ENCODE measurements around the gene TBC1D24. TPM values are rescaled to one million over a fixed set of nuclear protein-coding genes. Genes with fewer than 3 reads are reported as not detected.

TBC1D24 gene
- total RNA-seq, 2 experiments from 2014 or later: 11.4 to 13.7 TPM

DNA sequence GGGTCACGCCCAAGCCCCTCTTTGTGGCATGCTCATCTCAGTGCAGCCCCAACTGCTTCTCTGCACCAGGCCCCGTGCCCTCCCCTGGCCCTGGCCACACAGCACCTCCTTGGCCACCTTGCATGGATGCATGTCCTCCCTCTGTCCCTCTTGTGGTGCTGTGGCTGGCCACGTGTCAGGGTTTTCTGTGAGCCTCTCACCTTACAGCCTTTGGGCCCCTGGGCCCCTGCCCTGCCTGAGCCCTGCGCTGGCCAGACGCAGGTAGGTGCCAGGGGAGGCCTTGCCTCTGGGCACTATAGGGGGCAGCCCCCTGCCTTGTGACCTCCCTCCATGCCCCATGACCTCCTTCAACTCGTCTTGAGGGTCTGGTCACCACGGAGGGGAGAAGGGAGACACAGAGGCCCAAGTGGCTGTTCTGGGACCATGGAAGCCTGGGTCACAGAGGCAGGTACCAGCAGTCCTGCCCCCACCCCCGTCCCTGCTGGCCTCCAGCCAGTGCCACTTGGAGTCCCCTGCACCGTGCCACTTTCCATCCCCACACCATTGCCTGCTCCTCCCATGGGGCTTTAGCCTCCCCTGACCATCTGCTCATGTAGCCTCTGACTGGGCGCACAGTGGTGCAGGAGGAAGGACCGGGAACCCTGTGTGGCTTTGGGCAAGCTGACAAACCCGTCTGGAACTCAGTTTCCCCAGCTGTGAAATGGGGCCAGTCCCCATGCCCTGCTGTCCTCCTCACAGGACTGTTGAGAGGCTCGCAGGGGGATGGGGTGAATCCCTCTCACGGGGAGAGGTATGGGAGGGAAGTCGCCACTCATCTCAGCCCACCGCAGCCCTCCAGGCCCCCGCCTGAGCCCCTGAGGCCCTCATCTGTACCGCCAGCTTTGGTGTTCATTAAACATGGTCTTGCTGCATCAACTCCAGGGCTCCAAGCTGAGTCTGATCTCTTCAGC, 27.3 kb downstream of the TBC1D24 start:
- Mint-ChIP-seq H3K4me3 (no peak overlapping the region), H3K9me3 (no peaks in the 10 kb centered on the region), H3K4me1 (no peaks in the 10 kb centered on the region), H3K36me3 (ENCODE audit: low read depth) (peaks cover 2% of the 10 kb centered on the region), H3K27ac (no peak overlapping the region), H3K27me3 (no peaks in the 10 kb centered on the region)
- no peak for DNase-seq
- ChIA-PET POLR2A (interaction anchor here (0.8 to 1.9 kb wide), 5 partner anchors 11 to 72 kb away, joined by 3 to 8 read pairs (median 5); partner anchors contain the start of genes AMDHD2 and TEDC2), CTCF (interaction anchor here (0.7 to 2.5 kb wide), 12 partner anchors 8 to 308 kb away, joined by 3 to 12 read pairs (median 4); partner anchors contain the start of genes AMDHD2, CCNF, MLST8 and TBC1D24)

DNA sequence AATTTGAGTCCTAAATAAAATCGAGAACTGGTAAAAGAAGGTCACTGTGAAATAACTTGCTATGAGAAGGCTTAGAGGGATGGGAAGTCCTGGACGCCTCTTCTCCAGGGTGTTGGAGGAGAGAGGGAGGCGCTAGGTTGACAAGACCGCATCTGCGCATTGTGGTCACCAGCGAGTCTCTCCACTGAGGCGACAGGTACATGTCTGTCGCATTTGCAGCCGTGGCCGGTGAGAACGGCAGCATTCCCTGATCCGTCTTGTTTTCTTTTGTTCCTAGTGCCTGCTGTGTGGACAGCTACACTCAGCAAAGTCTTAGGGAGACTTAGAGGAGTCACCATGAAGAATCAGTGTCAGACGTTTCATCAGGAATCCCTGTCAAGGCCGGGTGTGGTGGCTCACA, 30.8 kb downstream of the TBC1D24 start:
- Mint-ChIP-seq H3K36me3 (ENCODE audit: low read depth) (no peaks in the 10 kb centered on the region), H3K4me3 (no peak overlapping the region), H3K4me1 (no peaks in the 10 kb centered on the region), H3K27ac (no peak overlapping the region), H3K9me3 (no peaks in the 10 kb centered on the region), H3K27me3 (no peaks in the 10 kb centered on the region)
- ChIA-PET POLR2A (no interaction called here), CTCF (no interaction called here)
- no peak for DNase-seq

DNA sequence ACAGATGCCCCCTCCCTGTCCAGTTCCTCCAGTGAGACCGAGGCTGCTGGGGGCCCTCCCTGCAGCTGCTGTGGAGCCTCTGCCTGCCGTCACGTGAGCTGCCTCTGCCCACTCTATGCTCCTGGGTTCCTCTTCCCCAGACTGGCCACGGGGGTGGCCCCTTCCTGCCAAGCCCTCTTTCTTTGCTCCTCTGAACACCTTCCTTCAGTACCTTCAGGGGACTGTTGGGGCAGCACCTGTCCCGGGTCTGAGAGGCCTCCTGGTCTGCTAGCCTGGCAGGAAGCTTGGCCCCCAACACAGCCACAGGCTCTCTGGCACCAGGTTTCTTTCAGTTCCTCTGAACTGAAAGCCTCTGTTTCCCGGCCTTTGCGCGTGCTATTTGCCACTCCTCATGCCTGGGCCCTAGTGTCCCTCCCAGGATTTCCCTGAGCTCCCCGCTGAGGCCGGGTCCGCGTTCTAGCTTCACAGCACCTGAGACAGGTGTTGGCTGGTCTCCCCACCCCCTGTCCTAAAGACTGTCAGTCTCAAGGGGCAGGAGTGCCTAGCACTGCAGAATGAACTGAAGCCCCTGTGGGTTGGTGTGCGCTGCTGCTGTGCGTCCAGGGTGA, 32.2 kb downstream of the TBC1D24 start:
- H3K4me1 Mint-ChIP-seq: peaks cover 2% of the 10 kb centered on the region
- ChIA-PET POLR2A (interaction anchor here (1.0 kb wide), 1 partner anchor 24 kb away, joined by 3 read pairs; the partner anchor contains the start of gene CEMP1), CTCF (no interaction called here)
- H3K27me3 Mint-ChIP-seq: no peaks in the 10 kb centered on the region
- H3K36me3 Mint-ChIP-seq (ENCODE audit: low read depth): no peaks in the 10 kb centered on the region
- H3K9me3 Mint-ChIP-seq: no peaks in the 10 kb centered on the region
- DNase-seq: no peak
- H3K4me3 Mint-ChIP-seq: no peak overlapping the region
- no peak overlapping the region for H3K27ac Mint-ChIP-seq

DNA sequence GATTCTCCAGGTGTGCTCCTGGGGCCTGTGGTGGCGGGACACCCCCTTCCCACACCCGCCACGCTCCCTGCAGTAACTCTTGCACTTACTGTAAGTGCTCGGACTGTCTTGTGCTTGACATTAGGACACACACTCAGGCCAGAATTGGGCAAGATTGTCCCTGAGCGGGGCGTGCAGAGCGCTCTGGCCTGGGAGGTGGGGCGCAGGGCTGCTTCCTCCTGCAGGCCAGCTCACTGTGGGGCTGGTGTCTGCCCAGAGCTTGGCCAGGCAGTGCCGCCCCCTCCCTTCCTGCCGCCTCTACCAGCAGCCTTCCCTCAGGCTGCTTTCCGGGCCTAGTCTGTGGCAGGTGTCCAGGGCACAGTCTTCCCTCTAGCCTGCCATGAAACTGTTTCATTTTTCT, 32.7 kb downstream of the TBC1D24 start:
- Mint-ChIP-seq H3K36me3 (ENCODE audit: low read depth) (no peaks in the 10 kb centered on the region), H3K4me1 (peaks cover 6% of the 10 kb centered on the region), H3K27ac (no peak overlapping the region), H3K4me3 (no peak overlapping the region), H3K27me3 (no peaks in the 10 kb centered on the region), H3K9me3 (no peaks in the 10 kb centered on the region)
- no peak for DNase-seq
- ChIA-PET CTCF (no interaction called here), POLR2A (interaction anchor here (1.0 kb wide), 1 partner anchor 23 kb away, joined by 3 read pairs; the partner anchor contains the start of gene CEMP1)

DNA sequence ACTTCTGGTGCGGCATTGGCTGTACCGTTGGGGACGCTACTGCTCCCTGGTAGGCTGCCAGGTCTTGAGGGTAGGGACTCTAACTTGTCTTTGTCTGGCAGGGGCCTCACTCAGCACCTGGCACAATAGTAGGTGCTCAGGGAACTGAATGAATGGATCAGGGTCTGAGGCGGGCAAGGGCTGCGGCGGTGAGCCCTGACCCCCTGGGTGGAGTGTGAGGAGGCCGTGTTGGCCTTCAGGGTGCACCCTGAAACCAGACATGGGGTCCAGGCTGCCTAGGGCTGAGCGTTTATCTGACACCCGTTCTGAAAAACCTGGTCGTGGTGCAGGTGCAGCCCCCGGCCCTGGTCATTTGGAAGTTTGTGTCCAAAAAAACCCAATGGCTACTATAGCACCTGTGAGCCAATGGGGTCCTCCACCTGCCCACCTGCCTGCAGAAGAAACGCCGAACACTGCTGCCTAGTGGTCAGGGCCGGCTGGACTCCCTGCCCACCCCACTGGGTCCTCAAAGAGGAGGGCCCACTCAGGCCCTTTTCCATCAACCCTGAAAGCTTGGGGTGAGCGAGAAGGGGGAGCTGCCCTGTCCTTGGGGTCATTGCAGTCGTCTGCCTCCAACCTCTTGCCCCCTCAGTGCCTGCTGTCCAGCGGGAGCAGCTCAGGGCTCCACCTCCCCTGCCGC, 33.9 kb downstream of the TBC1D24 start:
- Mint-ChIP-seq H3K27ac (no peak overlapping the region), H3K4me3 (no peak overlapping the region), H3K4me1 (peaks cover 14% of the 10 kb centered on the region), H3K27me3 (no peaks in the 10 kb centered on the region), H3K36me3 (ENCODE audit: low read depth) (no peaks in the 10 kb centered on the region), H3K9me3 (no peaks in the 10 kb centered on the region)
- POLR2A ChIA-PET: no interaction called here
- no peak for DNase-seq
- CTCF ChIA-PET: interaction anchor here (0.6 to 1.2 kb wide), 2 partner anchors 7 to 62 kb away, joined by 3 to 7 read pairs; no protein-coding TSS in a partner anchor

DNA sequence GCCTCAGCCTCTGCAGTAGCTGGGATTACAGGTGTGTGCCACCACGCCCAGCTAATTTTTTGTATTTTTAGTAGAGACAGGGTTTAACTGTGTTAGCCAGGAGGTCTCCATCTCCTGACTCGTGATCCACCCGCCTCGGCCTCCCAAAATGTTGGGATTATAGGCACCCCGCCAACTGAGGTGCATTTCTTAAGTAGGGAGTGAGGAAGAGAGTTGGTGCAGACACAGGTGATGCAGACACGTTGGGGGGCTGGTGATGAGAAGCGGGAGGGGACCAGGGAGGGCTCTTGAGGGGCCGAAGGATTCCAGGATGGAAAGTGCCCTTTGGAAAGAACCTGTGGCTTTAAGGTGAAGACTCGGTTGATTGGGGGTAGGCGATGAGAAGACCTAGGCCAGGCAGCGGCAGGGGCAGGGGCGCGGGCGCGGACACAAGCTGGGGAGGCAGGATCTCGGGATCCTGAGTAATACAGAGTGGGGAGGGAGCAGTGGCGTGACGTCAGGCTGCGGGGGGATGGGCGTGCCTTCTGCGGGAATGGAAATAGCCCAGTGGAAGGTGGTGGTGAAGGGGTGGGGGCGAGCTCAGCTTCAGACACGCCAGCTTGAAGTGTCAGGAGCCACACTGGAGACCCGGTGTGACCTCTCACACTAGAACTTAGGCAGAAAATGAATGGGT, 36.3 kb downstream of the TBC1D24 start:
- H3K27ac Mint-ChIP-seq: no peak overlapping the region
- H3K4me1 Mint-ChIP-seq: peaks cover 32% of the 10 kb centered on the region
- no peaks in the 10 kb centered on the region for H3K27me3 Mint-ChIP-seq
- ChIA-PET POLR2A (no interaction called here), CTCF (interaction anchor here (0.5 kb wide), 1 partner anchor 22 kb away, joined by 3 read pairs; no protein-coding TSS in a partner anchor)
- H3K9me3 Mint-ChIP-seq: no peaks in the 10 kb centered on the region
- no peak for DNase-seq
- H3K36me3 Mint-ChIP-seq (ENCODE audit: low read depth): peaks cover 5% of the 10 kb centered on the region
- H3K4me3 Mint-ChIP-seq: no peak overlapping the region

DNA sequence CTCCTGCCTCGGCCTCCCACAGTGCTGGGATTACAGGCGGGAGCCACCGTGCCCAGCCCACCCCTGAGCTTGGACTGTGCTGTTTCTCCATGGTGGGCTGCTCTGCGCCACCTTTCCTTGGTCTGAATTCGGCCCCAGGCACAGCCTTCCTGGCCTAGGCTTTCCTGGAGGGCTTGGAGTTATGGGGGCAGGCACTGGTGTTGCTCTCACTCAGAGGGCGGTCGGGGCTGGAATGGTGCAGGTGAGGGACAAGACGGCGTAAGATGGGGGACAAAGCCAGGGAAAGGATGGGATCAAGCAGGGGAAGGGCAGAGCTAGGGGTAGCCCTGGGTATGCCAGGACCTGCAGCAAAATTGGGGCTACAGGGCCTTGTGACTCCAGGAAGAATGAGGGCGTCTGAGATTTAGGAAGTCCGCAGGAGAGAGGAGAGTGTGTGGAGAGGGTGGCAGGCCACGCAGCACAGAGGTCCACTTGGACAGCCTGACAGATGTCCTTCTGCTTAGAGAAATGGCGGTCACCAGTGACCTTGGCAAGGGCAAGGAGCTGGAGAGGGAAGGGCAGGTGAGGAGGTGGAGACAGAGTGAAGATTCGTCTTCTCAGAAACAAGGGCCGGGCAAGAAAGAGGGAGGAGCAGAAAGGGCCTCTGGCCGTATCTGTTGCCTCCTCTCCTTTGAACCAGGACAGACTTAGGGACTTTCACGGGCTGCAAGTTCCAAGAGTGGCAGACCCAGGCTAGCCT, 37.2 kb downstream of the TBC1D24 start:
- POLR2A ChIA-PET: interaction anchor here (2.3 kb wide), 1 partner anchor 261 kb away, joined by 7 read pairs; the partner anchor contains the start of gene ECI1
- H3K4me3 Mint-ChIP-seq: peak overlapping the region; percentile 89

DNA sequence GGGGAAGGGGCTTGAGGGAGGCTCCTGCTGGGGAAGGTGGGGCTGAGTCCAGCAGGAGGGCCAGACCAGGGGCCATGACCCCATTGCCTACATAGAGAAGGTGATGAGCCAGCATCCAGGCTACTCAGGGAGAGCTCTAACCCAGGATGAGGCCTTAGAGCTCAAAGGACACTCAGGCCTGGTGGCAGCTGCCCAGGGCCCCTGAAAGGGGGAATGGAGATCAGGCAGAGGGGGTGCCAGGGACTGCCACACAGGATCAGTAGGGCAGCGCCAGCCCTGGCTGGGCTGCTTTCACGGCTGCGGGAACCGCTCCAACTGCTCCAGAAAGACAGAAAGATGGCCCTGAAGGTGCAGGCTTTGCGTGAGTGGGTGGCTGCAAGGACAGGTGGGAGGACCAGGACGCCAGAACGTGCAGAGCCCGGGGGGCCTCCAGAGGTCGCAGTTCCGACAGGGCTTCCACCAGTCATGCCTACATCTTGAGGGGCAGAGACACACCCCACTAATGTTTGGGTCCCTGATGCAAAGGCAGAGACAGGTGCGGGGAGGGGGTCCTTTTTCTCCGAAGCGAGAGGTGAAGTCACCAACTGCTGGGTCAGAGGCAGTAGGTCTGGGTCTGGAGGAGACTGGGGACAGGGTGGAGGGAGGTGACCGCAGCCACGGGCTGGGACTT, 37.9 kb downstream of the TBC1D24 start:
- H3K27ac Mint-ChIP-seq: peak overlapping the region; percentile 83
- DNase-seq: no peak
- H3K4me3 Mint-ChIP-seq: peak overlapping the region; percentile 89
- peaks cover 46% of the 10 kb centered on the region for H3K4me1 Mint-ChIP-seq
- H3K27me3 Mint-ChIP-seq: no peaks in the 10 kb centered on the region
- POLR2A ChIA-PET: interaction anchor here (0.6 to 3.5 kb wide), 7 partner anchors 12 to 313 kb away, joined by 3 to 46 read pairs (median 4); partner anchors contain the start of genes CEMP1, ECI1 and PDPK1
- no peaks in the 10 kb centered on the region for H3K9me3 Mint-ChIP-seq
- CTCF ChIA-PET: interaction anchor here (1.0 to 1.6 kb wide), 2 partner anchors 25 to 38 kb away, joined by 3 to 4 read pairs; partner anchors contain the start of gene TBC1D24
- peaks cover 7% of the 10 kb centered on the region for H3K36me3 Mint-ChIP-seq (ENCODE audit: low read depth)

More for the DNA sequence above, 37.2 kb downstream of the TBC1D24 start:
- Mint-ChIP-seq H3K9me3 (no peaks in the 10 kb centered on the region), H3K27ac (no peak overlapping the region), H3K36me3 (ENCODE audit: low read depth) (peaks cover 7% of the 10 kb centered on the region), H3K4me1 (peaks cover 41% of the 10 kb centered on the region), H3K27me3 (no peaks in the 10 kb centered on the region)
- no peak for DNase-seq
- CTCF ChIA-PET: interaction anchor here (0.5 to 1.6 kb wide), 2 partner anchors 23 to 37 kb away, joined by 3 read pairs; partner anchors contain the start of gene TBC1D24

DNA sequence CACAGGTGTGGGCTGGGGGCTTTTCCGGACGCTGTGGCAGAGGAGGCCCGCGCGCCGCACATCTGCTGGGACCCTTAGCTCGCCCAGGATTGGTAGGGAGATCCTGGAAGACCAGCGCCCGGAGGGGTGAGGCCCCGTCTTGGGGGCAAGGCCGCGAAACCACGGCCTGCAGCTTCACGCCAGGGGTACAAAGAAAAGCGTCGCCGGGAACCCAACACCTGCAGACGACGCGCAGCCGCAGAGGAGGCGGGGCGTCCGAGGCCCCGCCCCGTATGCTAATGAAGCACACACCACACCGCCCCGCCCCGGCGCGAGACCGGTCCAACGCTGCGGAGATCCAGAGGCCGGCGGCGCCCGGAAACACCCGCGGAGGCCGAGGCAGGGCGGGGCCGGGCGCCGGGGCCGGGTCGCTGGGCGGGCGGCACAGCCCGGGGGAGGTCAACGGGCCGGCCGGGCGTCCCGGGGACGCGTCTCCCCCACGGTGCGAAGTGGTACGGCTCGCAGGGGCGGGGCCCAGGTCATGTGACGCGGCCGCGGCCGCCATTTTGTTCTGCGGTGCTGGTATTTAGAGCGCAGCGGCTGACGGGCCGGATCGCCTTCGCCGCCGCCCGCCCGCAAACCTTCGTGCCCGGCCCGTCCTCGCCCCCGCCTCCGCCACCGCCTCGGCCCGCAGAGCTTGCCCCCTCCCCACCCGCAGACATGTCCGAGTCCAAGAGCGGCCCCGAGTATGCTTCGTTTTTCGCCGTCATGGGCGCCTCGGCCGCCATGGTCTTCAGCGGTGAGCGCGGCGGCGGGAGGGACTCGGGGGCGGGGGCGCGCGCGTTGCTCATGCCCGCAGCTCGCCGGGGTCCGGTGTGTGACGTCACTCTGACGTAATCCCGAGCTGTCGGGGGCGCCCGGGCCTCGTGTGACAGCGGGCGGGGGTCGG, 38.7 kb downstream of the TBC1D24 start, which contains the start of gene ATP6V0C:
ATP6V0C (plus strand) TSS at position 548 of the 928 bp plus-strand sequence; CDS start at position 700, 152 bp downstream.
- H3K27me3 Mint-ChIP-seq: no peaks in the 10 kb centered on the region
- DNase-seq: peak; percentile 92
- H3K36me3 Mint-ChIP-seq (ENCODE audit: low read depth): peaks cover 7% of the 10 kb centered on the region
- CTCF ChIA-PET: interaction anchor here (1.0 to 1.6 kb wide), 2 partner anchors 26 to 38 kb away, joined by 3 to 4 read pairs; partner anchors contain the start of gene TBC1D24
- H3K27ac Mint-ChIP-seq: peak within 1 kb of the TSS; percentile 91
- peak within 1 kb of the TSS; percentile 89 for H3K4me3 Mint-ChIP-seq
- peaks cover 50% of the 10 kb centered on the region for H3K4me1 Mint-ChIP-seq
- H3K9me3 Mint-ChIP-seq: no peaks in the 10 kb centered on the region
- POLR2A ChIA-PET: interaction anchor here (0.6 to 3.5 kb wide), 17 partner anchors 11 to 314 kb away, joined by 3 to 46 read pairs (median 4); partner anchors contain the start of genes ABCA3, CCNF, CEMP1 and E4F1
